KG1 (cell line): ENCODE measurements around the gene TMEM95.

Source experiments
- DNase-seq: peaks from one replicate; lab custom pipeline; 2025; lab: John Stamatoyannopoulos, UW

The TMEM95 gene

GRCh38 chr17:7355053-7355452 is at the start of gene TMEM95:
Gene TMEM95, plus strand, starts transcription at chr17:7355156. Its CDS starts 49 bp downstream, at chr17:7355205.
- DNase-seq, result no peak

GRCh38 chr17:7306911-7307685 is 47.9 kb upstream of the TMEM95 start, which contains the start of gene EIF5A:
Gene EIF5A, plus strand, starts transcription at chr17:7307628. Its CDS starts 2,008 bp downstream, at chr17:7309636.
- peak; percentile 90 for DNase-seq

GRCh38 chr17:7307686-7308624 is 47.0 kb upstream of the TMEM95 start:
- no peak for DNase-seq

GRCh38 chr17:7308625-7309433 is 46.1 kb upstream of the TMEM95 start:
- DNase-seq, result no peak

GRCh38 chr17:7309628-7310027 is 45.3 kb upstream of the TMEM95 start:
- DNase-seq, result no peak

GRCh38 chr17:7311110-7311705 is 43.7 kb upstream of the TMEM95 start:
- no peak for DNase-seq

- DNase-seq, result no peak
These were observed 42.4 kb upstream of the TMEM95 start for GRCh38 chr17:7312432-7313087.

- DNase-seq, result no peak
These were observed 41.7 kb upstream of the TMEM95 start for GRCh38 chr17:7313088-7313889.

GRCh38 chr17:7313890-7314718 is 40.9 kb upstream of the TMEM95 start:
- DNase-seq, result no peak

- DNase-seq, result peak; percentile 37
These were observed 40.0 kb upstream of the TMEM95 start, which contains the start of gene GPS2 for GRCh38 chr17:7314719-7315569. Gene GPS2, minus strand, starts transcription at chr17:7315360. Its CDS starts 308 bp downstream, at chr17:7315052.

- DNase-seq, result no peak
These were observed 39.3 kb upstream of the TMEM95 start for GRCh38 chr17:7315570-7316235.

- DNase-seq, result no peak
These were observed 37.7 kb upstream of the TMEM95 start for GRCh38 chr17:7317161-7317803.

GRCh38 chr17:7318121-7318860 is 36.7 kb upstream of the TMEM95 start:
- DNase-seq, result no peak

GRCh38 chr17:7321466-7321865 is 33.5 kb upstream of the TMEM95 start:
- DNase-seq, result no peak

- no peak for DNase-seq
These were observed 32.3 kb upstream of the TMEM95 start for GRCh38 chr17:7322520-7323194.
